DND-41 (cell line): ENCODE measurements around the gene MAB21L2.

Source experiments
- EZH2 ChIP-seq: IDR thresholded peaks from 3 replicates; pipeline ENCODE4 v1.6.1; 2012; ENCODE audit warnings: borderline replicate concordance, low read depth, mild to moderate bottlenecking, moderate library complexity, low read length, inconsistent platforms; ENCODE audit not compliant: severe bottlenecking
- TF ChIP-seq, protein P1 (sequence below): IDR thresholded peaks from 2 replicates; pipeline ENCODE4 v1.5.1; 2012; ENCODE audit warnings: borderline replicate concordance, low read length, moderate library complexity, mild to moderate bottlenecking; ENCODE audit not compliant: poor library complexity, severe bottlenecking; ENCODE audit errors: extremely low read depth

DNA sequence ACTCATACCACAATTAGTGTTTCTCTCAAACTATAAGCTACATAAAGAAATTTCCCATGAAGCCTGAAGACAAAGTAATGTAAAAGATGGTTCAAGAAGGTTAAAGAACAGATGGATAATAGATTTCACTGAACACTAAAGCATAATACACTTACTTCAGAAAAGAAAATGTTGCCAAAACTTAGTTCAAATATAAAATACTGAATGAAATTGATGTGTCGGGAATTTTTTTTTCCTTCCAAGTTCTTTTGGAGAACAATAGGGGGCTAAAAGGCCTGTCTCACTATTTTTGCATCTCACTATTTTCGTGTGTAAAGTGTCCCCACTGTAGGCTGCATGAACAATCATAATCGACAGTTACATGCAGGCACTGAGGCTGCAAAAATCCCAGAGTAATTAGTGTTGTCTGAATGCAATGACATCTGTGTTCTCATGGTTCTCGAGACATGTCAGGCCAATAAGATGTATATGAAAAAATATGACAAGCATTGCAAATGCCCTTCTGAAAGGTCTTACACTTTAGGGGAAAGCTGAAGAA lies 11.9 kb upstream of the MAB21L2 start:
- TF ChIP-seq, protein P1, sequence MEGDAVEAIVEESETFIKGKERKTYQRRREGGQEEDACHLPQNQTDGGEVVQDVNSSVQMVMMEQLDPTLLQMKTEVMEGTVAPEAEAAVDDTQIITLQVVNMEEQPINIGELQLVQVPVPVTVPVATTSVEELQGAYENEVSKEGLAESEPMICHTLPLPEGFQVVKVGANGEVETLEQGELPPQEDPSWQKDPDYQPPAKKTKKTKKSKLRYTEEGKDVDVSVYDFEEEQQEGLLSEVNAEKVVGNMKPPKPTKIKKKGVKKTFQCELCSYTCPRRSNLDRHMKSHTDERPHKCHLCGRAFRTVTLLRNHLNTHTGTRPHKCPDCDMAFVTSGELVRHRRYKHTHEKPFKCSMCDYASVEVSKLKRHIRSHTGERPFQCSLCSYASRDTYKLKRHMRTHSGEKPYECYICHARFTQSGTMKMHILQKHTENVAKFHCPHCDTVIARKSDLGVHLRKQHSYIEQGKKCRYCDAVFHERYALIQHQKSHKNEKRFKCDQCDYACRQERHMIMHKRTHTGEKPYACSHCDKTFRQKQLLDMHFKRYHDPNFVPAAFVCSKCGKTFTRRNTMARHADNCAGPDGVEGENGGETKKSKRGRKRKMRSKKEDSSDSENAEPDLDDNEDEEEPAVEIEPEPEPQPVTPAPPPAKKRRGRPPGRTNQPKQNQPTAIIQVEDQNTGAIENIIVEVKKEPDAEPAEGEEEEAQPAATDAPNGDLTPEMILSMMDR: no peak
- TF ChIP-seq EZH2: no peak
